Measurements from ENCODE around the gene SYT1. TPM values are rescaled to one million over a fixed set of nuclear protein-coding genes. Genes with fewer than 3 reads are reported as not detected.

Gene SYT1
- total and polyA plus RNA-seq, 7 donors, result 2.8 to 20.0 (median 10.6) TPM; not detected in 1

GRCh38 chr12:79413796-79414195, 549.2 kb downstream of the SYT1 start:
- H3K4me3 ChIP-seq, result no peak overlapping the region

GRCh38 chr12:79414252-79414651, 549.7 kb downstream of the SYT1 start:
- intact Hi-C loops (cut with DNase I), result loop anchor here (5.0 to 10.0 kb wide), 2 partner anchors 771 to 853 kb away; no protein-coding TSS in a partner anchor
- no peak for DNase-seq
- H3K9me3 ChIP-seq, result no peaks in the 10 kb centered on the region
- peaks cover 0 to 30% (median 17%) of the 10 kb centered on the region in 4 donors for H3K4me1 ChIP-seq
- H3K27ac ChIP-seq, result no peak overlapping the region
- H3K36me3 ChIP-seq, result no peaks in the 10 kb centered on the region
- TF ChIP-seq POLR2A (IDR thresholded peaks at IDR 0.05) (no peak), CTCF (IDR thresholded peaks at IDR 0.05) (no peak), POLR2AphosphoS5 (IDR thresholded peaks at IDR 0.05) (no peak)
- 17 to 71% methylated on average over 2 of the region's 2 CpGs for WGBS, 2 donors
- H3K4me3 ChIP-seq, result no peak overlapping the region
- no peaks in the 10 kb centered on the region for H3K27me3 ChIP-seq

More at GRCh38 chr12:79413796-79414195, 549.2 kb downstream of the SYT1 start:
- Histone ChIP-seq H3K27ac (no peak overlapping the region), H3K27me3 (no peaks in the 10 kb centered on the region), H3K9me3 (no peaks in the 10 kb centered on the region), H3K4me1 (peaks cover 0 to 35% (median 21%) of the 10 kb centered on the region in 4 donors), H3K36me3 (no peaks in the 10 kb centered on the region)
- intact Hi-C loops (cut with DNase I), result loop anchor here (5.0 to 10.0 kb wide), 2 partner anchors 771 to 854 kb away; no protein-coding TSS in a partner anchor
- TF ChIP-seq POLR2AphosphoS5 (IDR thresholded peaks at IDR 0.05), result no peak
- TF ChIP-seq POLR2A (IDR thresholded peaks at IDR 0.05), result no peak
- no peak for TF ChIP-seq CTCF (IDR thresholded peaks at IDR 0.05)
- TF ChIP-seq EP300 (IDR thresholded peaks at IDR 0.05), result no peak
- DNase-seq, result no peak

GRCh38 chr12:79415321-79415720, 550.7 kb downstream of the SYT1 start:
- H3K4me1 ChIP-seq, result peaks cover 0 to 29% (median 14%) of the 10 kb centered on the region in 4 donors
- no peak for DNase-seq
- H3K36me3 ChIP-seq, result no peaks in the 10 kb centered on the region
- no peaks in the 10 kb centered on the region for H3K27me3 ChIP-seq
- intact Hi-C loops (cut with DNase I), result loop anchor here (10.0 kb wide), 1 partner anchor 769 kb away; no protein-coding TSS in a partner anchor
- H3K4me3 ChIP-seq, result no peak overlapping the region
- 15 to 38% methylated on average over 2 of the region's 2 CpGs for WGBS, 2 donors
- H3K9me3 ChIP-seq, result no peaks in the 10 kb centered on the region
- no peak overlapping the region for H3K27ac ChIP-seq
- no peak for TF ChIP-seq EP300 (IDR thresholded peaks at IDR 0.05)
- TF ChIP-seq CTCF (IDR thresholded peaks at IDR 0.05), result no peak
- no peak for TF ChIP-seq POLR2AphosphoS5 (IDR thresholded peaks at IDR 0.05)
- TF ChIP-seq POLR2A (IDR thresholded peaks at IDR 0.05), result no peak

DNA sequence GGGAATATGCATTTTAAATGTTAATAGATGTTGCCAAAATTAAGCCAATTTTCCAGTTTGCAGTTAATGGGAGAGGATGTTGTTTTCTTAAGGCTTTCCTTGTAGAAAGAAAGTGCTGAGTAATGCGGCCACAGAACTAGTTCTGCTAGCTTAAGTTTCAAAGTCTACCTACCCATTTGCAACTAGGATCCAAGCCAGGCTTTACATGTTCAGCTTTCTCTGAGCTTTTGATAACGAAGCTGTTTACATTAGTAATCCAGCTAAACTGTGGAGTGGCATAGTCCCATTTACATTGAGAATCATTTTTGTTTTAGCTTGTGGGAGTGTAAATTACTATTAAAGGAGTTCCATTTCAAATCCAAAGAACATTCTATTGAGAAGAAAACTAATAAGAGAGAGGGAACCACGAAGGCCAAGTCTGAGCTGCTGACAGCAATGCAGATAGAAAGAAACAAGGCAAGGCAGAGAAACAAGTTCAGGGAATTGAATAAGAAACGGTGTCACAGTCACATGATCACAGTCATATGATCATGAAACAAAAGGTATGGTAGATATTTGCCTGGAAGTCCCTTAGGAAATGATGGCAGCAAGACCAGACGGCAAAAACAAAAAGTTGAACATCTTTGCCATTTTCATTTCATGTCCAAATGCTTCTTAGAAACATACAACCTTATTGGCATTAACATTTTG, 551.3 kb downstream of the SYT1 start:
- no peak for TF ChIP-seq POLR2A (IDR thresholded peaks at IDR 0.05)
- TF ChIP-seq CTCF (IDR thresholded peaks at IDR 0.05), result no peak
- TF ChIP-seq POLR2AphosphoS5 (IDR thresholded peaks at IDR 0.05), result no peak
- no peak for TF ChIP-seq EP300 (IDR thresholded peaks at IDR 0.05)
- Histone ChIP-seq H3K4me1 (peaks cover 0 to 34% (median 20%) of the 10 kb centered on the region in 4 donors), H3K36me3 (no peaks in the 10 kb centered on the region), H3K27me3 (no peaks in the 10 kb centered on the region), H3K4me3 (no peak overlapping the region), H3K27ac (no peak overlapping the region), H3K9me3 (no peaks in the 10 kb centered on the region)
- intact Hi-C loops (cut with DNase I), result loop anchor here (10.0 kb wide), 1 partner anchor 769 kb away; no protein-coding TSS in a partner anchor
- DNase-seq, result no peak
- WGBS, 2 donors, result 18 to 57% methylated on average over 5 of the region's 5 CpGs

Measured in sigmoid colon (tissue), 7 donors.